ENCODE data around the gene CRTAC1. TPM values are rescaled to one million over a fixed set of nuclear protein-coding genes. Genes with fewer than 3 reads are reported as not detected.

CRTAC1 gene
- polyA plus RNA-seq, 1 donor (not counting 4 experiments of a cell fraction or from before 2014, with no cell fraction given) = not detected

DNA sequence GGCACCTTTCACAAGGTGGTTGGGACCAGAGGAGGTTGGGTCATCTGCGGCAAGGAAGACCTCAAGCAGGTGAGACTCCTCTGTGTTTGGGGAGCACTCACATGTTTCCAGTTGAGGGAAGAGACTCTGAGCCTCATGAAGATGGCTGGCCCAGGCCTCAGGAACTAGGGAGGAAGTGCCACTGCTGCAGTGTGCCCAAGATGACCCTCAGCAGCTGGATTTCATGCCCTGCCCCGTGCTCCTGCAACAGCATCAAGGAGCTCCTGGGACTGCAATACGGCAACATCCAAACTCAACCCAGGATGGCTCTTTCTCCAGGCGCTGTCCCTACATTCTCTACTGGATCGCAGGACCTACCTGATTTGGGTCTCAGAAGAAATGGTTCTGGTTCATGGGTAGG lies 106.9 kb downstream of the CRTAC1 start:
- DNase-seq (ENCODE audit: low read depth, low spot score) = no peak
- Histone ChIP-seq H2AFZ (ENCODE audit: control insufficient read depth, low read length) (no peak overlapping the region), H4K20me1 (ENCODE audit: control insufficient read depth, extremely low read depth, insufficient read depth, low read length) (no peaks in the 10 kb centered on the region), H3K9me1 (ENCODE audit: control insufficient read depth, extremely low read depth, insufficient read depth, low read length) (no peaks in the 10 kb centered on the region), H3K4me2 (ENCODE audit: control insufficient read depth, extremely low read depth, insufficient read depth, low read depth, low read length) (no peak overlapping the region), H3K27ac (ENCODE audit: control insufficient read depth, insufficient read depth, low read length) (no peak overlapping the region), H3K9me3 (ENCODE audit: control insufficient read depth, low read depth, low read length) (no peaks in the 10 kb centered on the region), H3K4me3 (ENCODE audit: control insufficient read depth in 2 of 3, extremely low read depth in 1 of 3, insufficient read depth in 2 of 3, low read depth in 1 of 3, low read length in 3 of 3) (no peak overlapping the region), H3K27me3 (ENCODE audit: control insufficient read depth, extremely low read depth, insufficient read depth, low read length) (peaks cover 9% of the 10 kb centered on the region), H3K4me1 (ENCODE audit: control insufficient read depth, extremely low read depth, insufficient read depth, low read length) (no peaks in the 10 kb centered on the region), H3K79me2 (ENCODE audit: control insufficient read depth, insufficient read depth, low read length) (no peaks in the 10 kb centered on the region), H3K9ac (ENCODE audit: control insufficient read depth, extremely low read depth, insufficient read depth, low read length) (no peak overlapping the region), H3K36me3 (ENCODE audit: control insufficient read depth in 2 of 2, extremely low read depth in 1 of 2, insufficient read depth in 2 of 2, low read length in 2 of 2) (no peaks in the 10 kb centered on the region)
- no peak for TF ChIP-seq EZH2 (IDR thresholded peaks at IDR 0.05; ENCODE audit: low read length)
- TF ChIP-seq, protein P1, sequence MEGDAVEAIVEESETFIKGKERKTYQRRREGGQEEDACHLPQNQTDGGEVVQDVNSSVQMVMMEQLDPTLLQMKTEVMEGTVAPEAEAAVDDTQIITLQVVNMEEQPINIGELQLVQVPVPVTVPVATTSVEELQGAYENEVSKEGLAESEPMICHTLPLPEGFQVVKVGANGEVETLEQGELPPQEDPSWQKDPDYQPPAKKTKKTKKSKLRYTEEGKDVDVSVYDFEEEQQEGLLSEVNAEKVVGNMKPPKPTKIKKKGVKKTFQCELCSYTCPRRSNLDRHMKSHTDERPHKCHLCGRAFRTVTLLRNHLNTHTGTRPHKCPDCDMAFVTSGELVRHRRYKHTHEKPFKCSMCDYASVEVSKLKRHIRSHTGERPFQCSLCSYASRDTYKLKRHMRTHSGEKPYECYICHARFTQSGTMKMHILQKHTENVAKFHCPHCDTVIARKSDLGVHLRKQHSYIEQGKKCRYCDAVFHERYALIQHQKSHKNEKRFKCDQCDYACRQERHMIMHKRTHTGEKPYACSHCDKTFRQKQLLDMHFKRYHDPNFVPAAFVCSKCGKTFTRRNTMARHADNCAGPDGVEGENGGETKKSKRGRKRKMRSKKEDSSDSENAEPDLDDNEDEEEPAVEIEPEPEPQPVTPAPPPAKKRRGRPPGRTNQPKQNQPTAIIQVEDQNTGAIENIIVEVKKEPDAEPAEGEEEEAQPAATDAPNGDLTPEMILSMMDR (optimal IDR thresholded peaks at IDR 0.05 in 1 of 3, IDR thresholded peaks at IDR 0.05 in 1 of 3, conservative IDR thresholded peaks at IDR 0.05 in 1 of 3; ENCODE audit: extremely low read depth in 1 of 3, insufficient read depth in 2 of 3, low read length in 3 of 3) = no peak
- FAIRE-seq = no peak
- dilution Hi-C loops (cut with MboI; ENCODE audit: extremely low pct_ligation_motif_present, low sequenced_read_pairs) = no loop called here

DNA sequence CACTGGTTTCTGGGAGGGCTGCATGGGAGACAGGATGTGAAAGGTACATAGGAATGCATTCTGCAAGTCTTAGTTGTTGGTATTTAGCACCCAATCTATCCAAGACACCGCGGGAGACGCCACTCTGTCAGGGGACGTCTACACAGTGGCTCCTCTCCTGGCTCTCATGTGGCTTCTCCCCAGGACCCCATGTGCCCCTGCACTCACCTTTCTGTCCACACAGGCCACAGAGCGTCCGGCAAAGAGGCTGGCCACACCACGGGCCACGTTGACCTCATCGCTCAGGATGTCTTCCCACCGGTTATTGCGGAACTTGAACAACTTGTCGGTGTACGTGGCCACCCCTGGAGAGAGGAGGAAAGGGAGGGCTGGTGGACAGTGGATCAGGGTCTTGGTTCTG lies 107.4 kb downstream of the CRTAC1 start:
- no peak overlapping the region for H3K27ac ChIP-seq (ENCODE audit: control insufficient read depth, insufficient read depth, low read length)
- no peak overlapping the region for H3K9ac ChIP-seq (ENCODE audit: control insufficient read depth, extremely low read depth, insufficient read depth, low read length)
- H3K4me1 ChIP-seq (ENCODE audit: control insufficient read depth, extremely low read depth, insufficient read depth, low read length) = no peaks in the 10 kb centered on the region
- no peaks in the 10 kb centered on the region for H3K36me3 ChIP-seq (ENCODE audit: control insufficient read depth in 2 of 2, extremely low read depth in 1 of 2, insufficient read depth in 2 of 2, low read length in 2 of 2)
- no peaks in the 10 kb centered on the region for H3K9me3 ChIP-seq (ENCODE audit: control insufficient read depth, low read depth, low read length)
- dilution Hi-C loops (cut with MboI; ENCODE audit: extremely low pct_ligation_motif_present, low sequenced_read_pairs) = no loop called here
- H3K4me3 ChIP-seq (ENCODE audit: control insufficient read depth in 2 of 3, extremely low read depth in 1 of 3, insufficient read depth in 2 of 3, low read depth in 1 of 3, low read length in 3 of 3) = no peak overlapping the region
- H3K9me1 ChIP-seq (ENCODE audit: control insufficient read depth, extremely low read depth, insufficient read depth, low read length) = no peaks in the 10 kb centered on the region
- peaks cover 9% of the 10 kb centered on the region for H3K27me3 ChIP-seq (ENCODE audit: control insufficient read depth, extremely low read depth, insufficient read depth, low read length)
- H2AFZ ChIP-seq (ENCODE audit: control insufficient read depth, low read length) = no peak overlapping the region
- FAIRE-seq (no peak), DNase-seq (ENCODE audit: low read depth, low spot score) (no peak)
- no peak for TF ChIP-seq EZH2 (IDR thresholded peaks at IDR 0.05; ENCODE audit: low read length)
- TF ChIP-seq, protein P1 (optimal IDR thresholded peaks at IDR 0.05 in 1 of 3, IDR thresholded peaks at IDR 0.05 in 1 of 3, conservative IDR thresholded peaks at IDR 0.05 in 1 of 3; ENCODE audit: extremely low read depth in 1 of 3, insufficient read depth in 2 of 3, low read length in 3 of 3) = no peak
- no peak overlapping the region for H3K4me2 ChIP-seq (ENCODE audit: control insufficient read depth, extremely low read depth, insufficient read depth, low read depth, low read length)
- H4K20me1 ChIP-seq (ENCODE audit: control insufficient read depth, extremely low read depth, insufficient read depth, low read length) = no peaks in the 10 kb centered on the region
- no peaks in the 10 kb centered on the region for H3K79me2 ChIP-seq (ENCODE audit: control insufficient read depth, insufficient read depth, low read length)

All from keratinocyte (primary cell).